Astrocyte (in vitro differentiated cells and primary cell): ENCODE data around the gene CSF2.
"Not testable (repeated sequence)": the region's sequence is repeated elsewhere in the genome, so short reads cannot be mapped to it uniquely, and the experiment has no call there.

Experiments used
- CTCF ChIP-seq: IDR thresholded peaks from 2 replicates; pipeline ENCODE4 v1.5.1; 2011; ENCODE audit warnings: low read depth, mild to moderate bottlenecking, inconsistent platforms, low read length, moderate library complexity; ENCODE audit not compliant: insufficient read depth
- EZH2 ChIP-seq: IDR thresholded peaks from 2 replicates; pipeline ENCODE4 v1.6.1; 2012; ENCODE audit warnings: mild to moderate bottlenecking, low read length, inconsistent platforms; ENCODE audit not compliant: insufficient read depth

GRCh38 chr5:132116909-132117489 lies 43.4 kb downstream of the CSF2 start:
- not testable (repeated sequence) for TF ChIP-seq CTCF, EZH2
